Stimulated activated CD8-positive, alpha-beta memory T cell treated with anti-CD3 and anti-CD28 coated beads, Interleukin-12 subunit alpha, Interleukin-12 subunit beta, amount 100 ng/mL, for 24 hours (primary cell): Measurements from ENCODE around the gene BACE2.
"Not testable (repeated sequence)": the region's sequence is repeated elsewhere in the genome, so short reads cannot be mapped to it uniquely, and the experiment has no call there.

Experiments used
- DNase-seq: peaks from one replicate; pipeline ENCODE4 v3.0.0-alpha.2; 2020; ENCODE audit errors: extremely low read depth

BACE2 gene

GRCh38 chr21:41215856-41216408 is 48.0 kb downstream of the BACE2 start:
- no peak for DNase-seq

GRCh38 chr21:41216486-41216885 is 48.5 kb downstream of the BACE2 start:
- no peak for DNase-seq

DNA sequence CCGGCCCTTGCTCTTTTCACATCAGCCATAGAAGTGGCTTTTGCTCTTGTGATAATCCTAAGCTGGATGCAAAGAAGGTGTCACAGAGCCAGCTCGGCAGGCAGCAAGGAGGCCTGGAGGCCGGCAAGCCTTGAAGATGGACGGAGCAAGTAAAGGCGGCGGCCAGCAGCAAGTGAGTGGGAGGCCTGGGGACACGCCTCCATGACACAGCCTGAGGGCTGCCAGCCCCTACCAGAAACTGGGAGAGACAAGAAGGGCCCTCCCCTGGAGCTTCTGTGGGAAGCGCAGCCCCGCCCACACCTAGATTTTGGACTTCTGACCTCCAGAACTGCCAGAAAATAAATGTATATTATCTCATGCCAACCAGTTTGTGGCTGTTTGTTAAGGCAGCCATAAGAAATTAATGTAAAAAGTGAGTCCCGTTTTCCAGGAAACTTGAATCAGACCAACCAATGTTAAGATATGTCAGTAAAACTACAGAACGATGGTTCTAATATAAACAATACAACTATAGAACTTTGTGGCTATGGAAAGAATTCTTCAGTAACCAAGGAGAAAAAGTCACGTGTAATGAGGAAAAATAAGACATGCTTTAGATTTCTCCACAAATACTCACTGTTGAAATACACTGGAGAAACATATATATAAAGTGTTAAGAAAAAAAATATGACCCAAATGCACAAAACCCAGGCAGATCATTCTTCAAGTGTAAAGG is 49.9 kb downstream of the BACE2 start:
- no peak for DNase-seq

GRCh38 chr21:41219498-41220207 is 51.7 kb downstream of the BACE2 start:
- no peak for DNase-seq

- DNase-seq, result no peak
These were observed 52.3 kb downstream of the BACE2 start for GRCh38 chr21:41220208-41220733.

DNA sequence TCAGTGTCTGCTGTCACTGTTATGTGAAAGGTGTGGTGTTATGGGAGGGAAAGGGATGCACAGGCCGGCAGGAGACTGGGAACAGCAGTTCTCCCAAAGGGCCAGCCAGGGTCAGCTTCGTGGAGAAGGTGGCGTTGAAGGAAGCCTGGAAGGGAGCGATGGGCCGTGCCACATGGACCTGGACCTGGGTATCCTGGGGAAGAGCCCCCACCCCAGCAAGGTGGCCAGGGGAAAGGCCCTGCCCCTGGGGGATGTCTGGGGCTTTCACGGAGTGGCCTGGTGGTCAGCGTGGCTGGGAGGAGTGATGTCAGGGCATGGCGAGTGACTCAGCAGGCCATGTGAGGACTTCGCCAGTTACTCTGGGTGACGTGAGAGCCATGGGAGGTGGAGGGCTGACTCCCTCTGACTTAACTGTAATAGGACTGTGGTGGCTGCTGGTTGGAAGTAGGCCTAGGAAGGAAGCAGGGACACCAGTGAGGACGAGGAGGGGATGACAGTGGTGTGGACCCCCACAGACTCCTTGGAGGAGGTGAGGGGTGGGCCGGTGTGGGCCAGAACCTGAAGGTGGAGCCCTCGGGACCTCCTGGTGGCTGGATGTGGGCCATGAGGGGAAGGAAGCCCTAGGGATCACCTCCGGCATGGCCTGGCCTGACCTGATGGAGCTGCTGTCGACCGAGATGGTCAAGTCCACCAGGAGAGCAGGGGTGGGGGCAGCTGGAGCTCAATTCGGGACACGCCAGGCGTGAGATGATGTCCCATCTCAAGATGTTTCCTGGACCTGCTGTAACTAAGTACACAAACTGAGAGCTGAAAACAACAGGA is 54.5 kb downstream of the BACE2 start:
- DNase-seq, result no peak

DNA sequence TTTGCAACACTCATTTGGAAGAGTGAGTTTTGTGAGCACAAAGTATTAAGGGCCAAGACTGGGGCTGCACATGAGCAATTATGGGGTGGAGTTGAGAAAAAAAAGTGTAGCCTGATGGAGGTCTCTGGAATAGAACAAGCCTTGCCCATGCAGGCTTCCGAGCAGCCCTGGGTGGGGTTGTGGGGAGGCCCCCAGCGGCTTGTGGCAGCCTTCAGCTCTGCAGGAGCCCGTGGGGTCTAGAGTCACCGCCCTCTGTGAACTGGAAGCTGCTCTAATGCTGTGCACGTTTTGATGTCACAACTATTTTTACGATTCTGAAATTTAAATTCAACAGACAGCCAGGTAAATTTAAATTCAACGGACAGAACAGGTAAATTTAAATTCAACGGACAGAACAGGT is 58.9 kb downstream of the BACE2 start:
- DNase-seq, result no peak

GRCh38 chr21:41227357-41228005 is 59.5 kb downstream of the BACE2 start:
- no peak for DNase-seq

- no peak for DNase-seq
These were observed 60.0 kb downstream of the BACE2 start for GRCh38 chr21:41228006-41228370.

DNA sequence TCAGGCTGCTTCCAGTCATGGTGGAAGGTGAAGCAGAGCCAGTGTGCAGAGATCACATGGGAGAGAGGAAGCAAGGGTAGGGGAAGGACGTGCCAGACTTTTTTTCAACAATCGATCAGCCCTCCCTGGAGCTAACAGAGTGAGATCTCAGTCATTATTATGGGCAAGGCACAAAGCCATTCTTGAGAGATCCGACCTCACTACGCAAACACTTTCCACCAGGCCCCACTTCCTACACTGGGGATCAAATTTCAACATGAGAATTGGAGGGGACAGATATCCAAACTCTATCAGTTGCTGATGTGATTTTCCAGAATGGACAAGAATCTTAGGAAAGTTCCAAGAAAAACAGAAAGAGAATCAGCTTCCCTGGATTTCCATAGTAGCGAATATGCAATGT is 60.5 kb downstream of the BACE2 start:
- no peak for DNase-seq

- DNase-seq, result no peak
These were observed 61.0 kb downstream of the BACE2 start for GRCh38 chr21:41228958-41229357.

- no peak for DNase-seq
These were observed 61.7 kb downstream of the BACE2 start for GRCh38 chr21:41229509-41230248.

DNA sequence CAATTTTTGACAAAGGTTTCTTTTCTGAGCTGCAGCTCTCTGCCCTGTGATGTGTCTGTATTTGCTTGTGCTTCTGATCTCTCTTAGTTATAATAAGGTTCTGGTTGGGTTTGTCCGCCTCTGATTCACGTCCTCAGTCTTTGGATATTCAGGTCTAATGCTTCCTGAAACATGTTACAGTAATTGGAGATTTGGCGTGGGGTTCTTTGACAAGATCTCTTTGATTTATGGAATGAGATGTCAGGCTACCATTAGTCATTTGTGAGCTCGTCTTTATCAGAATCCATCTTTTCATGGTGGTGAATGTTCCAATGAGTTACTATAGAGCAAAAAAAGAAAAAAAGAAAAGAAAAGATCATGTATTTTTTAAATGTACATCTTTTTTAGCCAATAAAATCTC is 62.5 kb downstream of the BACE2 start:
- DNase-seq, result no peak

DNA sequence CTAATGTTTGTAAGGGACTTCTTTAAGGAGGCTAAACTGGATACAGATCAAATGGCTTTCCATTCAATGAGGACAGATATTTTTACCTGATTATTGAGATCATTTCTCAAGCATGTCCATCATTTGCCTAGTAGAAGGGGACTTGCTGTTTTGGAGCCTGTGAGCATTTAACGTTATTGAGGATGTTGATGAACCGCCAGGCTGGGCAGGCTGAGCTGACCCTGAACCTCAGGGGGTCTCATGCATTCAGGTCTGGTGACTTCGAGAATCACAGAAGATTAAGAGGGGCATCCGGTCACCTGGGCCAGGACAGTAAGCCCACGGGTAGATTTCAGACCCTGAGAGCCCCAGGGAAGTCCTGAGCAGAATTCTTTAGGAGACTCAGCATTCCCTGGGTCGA is 63.1 kb downstream of the BACE2 start:
- no peak for DNase-seq

DNA sequence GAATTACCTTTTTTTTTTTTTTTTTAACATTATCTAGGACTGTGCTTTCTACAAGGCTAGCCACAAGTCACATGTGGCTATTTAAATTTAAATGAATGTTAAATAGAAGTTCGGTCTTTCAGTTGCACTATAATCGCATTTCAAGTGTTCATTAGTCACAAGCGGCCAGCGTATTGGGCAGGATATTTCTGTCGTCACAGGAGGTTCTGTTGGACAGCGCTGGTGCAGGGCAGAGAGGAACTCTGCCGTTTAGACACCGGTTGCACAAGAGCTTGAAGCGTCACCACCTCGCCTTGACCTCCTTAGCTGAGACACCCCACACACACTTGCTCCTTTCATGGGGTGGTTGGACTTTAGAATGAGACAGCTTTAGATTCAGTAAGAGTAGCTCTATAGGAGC is 64.1 kb downstream of the BACE2 start:
- DNase-seq, result no peak

DNA sequence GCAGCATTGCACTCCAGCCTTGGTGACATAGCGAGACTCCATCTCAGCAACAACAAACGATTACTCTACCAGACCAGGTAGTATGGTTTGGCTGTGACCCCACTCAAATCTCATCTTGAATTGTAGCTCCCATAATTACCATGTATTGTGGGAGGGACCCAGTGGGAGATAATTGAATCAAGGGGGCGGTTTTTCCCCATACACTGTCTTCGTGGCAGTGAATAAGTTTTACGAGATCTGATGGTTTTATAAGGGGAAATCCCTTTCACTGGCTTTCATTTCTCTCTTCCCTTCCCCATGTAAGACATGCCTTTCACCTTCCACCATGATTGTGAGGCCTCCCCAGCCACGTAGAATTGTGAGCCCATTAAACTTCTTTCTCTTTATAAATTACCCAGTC is 66.0 kb downstream of the BACE2 start:
- DNase-seq, result no peak

GRCh38 chr21:41234569-41234968 is 66.6 kb downstream of the BACE2 start:
- no peak for DNase-seq

DNA sequence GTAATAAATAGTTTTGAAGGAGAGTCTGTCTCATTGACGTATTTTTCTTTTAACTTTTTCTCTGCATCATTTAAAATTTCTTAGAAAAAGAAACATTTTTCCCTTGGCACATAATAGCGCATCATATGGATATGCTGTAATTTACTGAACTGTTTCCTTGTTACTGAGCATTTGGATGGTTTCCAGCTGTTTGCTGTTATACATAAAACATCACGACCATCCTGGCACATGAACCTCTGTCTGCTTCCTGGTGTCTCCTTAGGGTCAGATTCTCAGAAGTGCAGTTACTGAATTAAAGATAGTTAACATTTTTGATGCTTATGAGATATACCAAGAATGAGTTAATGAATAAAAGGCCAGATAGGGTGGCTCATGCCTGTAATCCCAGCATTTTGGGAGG is 67.2 kb downstream of the BACE2 start:
- no peak for DNase-seq

DNA sequence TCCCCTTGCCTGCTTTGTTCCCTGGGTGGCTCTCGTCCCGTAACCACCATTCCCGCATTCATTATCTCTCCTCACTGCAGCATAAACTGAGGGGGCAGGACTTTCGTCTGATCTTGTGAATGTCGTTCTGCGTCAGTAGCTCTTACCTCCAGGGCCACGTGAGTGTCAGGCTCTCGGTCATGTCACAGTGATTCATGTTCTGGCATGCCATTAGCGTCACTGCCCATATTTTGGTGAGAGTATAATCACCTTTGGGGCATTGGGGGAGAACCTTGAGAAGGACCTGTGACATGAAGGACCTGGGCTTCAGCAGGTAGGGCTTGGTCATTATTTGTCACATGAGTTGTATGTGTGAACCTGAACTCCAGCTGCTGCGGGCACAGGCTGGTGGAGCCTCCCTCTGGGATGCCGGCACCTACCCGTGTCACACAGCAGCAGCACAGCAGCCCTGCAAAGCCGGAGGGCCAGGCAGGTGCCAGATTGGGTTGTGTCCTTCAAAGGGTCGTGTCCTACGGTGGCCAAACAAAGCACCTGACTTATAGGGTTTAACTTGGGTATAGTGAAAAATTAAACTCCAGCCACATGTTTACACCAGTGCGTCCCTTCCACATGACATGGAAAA is 68.5 kb downstream of the BACE2 start:
- DNase-seq, result no peak

- DNase-seq, result not testable (repeated sequence)
These were observed 70.3 kb downstream of the BACE2 start for GRCh38 chr21:41238081-41238796.
